ENCODE data around the gene POLR2E.

Gene POLR2E

DNA sequence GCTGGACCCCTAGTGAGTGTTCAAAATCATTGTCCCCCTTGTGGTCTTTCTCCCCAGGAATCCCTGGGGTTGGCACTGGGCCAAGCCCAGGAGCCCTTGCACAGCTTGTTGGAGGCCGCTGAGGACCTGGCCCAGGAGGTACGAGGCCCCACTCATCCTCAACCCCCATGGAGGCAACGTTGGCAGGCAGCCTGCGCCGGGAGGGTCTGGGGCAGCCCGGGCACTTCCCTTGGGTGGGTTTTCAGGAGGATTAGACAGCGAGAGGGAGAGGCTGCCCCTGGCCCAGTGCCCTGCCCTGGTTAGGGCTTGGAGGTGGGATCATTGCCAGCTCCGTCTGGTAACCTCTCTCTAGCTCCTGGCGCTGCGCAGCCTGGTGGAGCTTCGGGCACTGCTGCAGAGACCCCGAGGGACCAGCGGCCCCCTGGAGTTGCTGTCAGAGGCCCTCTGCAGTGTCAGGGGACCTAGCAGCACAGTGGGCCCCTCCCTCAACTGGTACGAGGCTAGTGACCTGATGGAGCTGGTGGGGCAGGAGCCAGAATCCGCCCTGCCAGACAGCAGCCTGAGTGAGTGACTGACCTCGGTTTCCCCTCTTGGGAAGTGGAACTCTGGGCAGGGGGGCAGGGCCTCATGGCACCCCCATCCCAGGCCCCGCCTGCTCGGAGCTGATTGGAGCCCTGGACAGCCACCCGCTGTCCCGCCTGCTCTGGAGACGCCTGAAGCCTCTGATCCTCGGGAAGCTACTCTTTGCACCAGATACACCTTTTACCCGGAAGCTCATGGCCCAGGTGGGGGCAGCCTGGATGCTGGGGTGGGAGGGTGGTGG, 52.3 kb downstream of the POLR2E start:
- no peak for DNase-seq

DNA sequence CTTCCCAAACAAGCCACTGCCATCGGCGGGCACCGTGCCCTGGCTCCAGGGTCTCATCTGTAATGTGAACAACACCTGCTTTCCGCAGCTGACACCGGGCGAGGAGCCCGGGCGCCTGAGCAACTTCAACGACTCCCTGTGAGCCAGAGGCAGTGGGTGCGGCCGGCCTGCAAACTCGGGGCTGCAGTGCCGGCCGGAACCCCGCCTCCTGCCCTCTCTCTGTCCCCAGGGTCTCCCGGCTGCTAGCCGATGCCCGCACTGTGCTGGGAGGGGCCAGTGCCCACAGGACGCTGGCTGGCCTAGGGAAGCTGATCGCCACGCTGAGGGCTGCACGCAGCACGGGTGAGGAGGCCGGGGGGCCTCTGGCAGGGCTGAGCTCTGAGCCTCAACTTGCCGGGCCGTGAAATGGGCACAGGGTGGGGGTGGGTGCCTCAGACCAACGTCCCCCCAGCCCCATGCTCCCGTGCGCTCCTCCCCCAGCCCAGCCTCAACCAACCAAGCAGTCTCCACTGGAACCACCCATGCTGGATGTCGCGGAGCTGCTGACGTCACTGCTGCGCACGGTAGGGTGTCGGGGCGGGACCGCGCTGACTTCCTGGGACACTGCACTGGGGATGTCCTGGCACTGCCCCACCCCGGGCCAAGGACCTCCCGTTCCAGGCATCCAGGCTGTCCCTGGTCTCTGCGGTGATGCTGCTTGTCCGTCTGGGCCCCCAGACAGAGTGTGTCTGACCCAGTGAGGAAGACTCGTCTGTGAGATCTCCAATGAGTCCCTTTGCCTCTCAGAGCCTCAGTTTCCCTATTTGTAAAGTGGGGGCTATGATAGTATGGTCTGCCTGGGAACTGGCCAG, 53.1 kb downstream of the POLR2E start:
- peak; percentile 50 to 79 for DNase-seq

DNA sequence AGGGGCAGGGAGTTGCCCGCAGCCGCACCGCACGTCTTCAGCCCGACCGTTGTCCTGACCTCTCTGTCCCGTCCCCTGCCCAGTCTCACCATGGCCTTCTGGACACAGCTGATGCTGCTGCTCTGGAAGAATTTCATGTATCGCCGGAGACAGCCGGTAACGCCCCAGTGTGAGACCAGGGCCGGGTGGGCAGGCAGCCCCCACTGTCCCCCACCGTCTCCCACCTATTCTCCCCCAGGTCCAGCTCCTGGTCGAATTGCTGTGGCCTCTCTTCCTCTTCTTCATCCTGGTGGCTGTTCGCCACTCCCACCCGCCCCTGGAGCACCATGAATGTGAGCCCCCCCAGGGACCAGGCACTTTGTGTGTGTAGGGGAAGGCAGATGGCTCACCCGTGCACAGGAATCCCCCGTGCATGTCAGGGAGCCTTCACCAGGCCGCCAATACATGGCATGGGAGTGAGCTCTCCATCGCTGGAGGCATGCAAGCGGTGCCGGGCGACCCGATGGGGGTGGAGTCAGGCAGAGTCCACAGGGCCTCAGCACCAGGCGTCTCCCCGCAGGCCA, 53.8 kb downstream of the POLR2E start:
- DNase-seq: no peak

GRCh38 chr19:1040476-1041271, 54.5 kb downstream of the POLR2E start:
- DNase-seq: peak; percentile 55 to 92

- DNase-seq: peak; percentile 85 to 97
Measured at GRCh38 chr19:1039646-1040475, 55.3 kb downstream of the POLR2E start, which contains the start of gene ABCA7. Gene ABCA7, plus strand, starts transcription at chr19:1040107. Its CDS starts 1,255 bp downstream, at chr19:1041362.

DNA sequence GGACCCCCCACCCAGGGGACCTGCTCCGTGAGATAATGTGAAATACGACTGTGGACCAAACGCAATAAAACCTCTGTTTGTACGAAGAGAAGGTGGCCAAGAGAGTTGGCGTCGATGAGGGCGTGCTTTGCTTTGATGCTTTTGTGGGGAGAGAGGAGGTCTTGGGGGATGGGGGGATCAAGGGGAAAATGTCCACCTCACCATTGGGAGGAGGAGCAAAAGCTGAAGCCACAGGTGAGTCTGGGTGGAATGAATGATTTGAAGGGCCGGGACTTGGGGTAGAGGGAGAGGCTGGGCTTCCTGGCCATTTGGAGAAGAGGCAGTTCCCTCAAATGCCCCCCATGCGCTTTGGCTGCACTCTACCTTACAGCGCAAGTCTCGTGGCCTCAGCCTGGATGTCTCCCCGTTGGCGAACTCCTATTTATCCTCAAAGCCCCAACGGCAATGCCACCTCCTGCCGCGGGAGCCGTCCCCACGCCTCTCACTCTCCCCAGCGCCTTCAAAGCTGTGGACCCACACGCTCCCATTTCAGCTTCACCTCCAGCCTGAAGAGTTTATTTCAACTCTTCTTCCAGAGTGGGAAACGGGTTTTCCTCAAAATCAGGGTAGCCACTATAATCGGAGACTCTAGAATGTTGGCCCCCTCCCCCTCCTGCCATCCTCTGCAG, 56.1 kb downstream of the POLR2E start:
- DNase-seq: no peak

DNA sequence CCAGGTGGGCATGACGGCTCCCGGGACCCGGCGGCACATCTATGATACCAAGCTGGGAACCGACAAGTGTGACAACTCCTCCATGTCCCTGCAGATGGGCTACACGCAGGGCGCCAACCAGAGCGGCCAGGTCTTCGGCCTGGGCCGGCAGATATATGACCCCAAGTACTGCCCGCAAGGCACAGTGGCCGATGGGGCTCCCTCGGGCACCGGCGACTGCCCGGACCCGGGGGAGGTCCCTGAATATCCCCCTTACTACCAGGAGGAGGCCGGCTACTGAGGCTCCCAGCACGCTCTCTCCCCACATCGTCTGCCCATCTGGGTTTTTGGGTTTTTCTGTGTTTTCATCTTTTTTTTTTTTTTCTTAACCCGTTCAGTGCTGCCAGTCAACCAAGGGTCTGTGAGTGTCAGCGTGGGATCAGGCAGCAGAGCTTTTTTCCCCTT, 57.5 kb downstream of the POLR2E start:
- no peak for DNase-seq
